DMS 273 (cell line): ENCODE data around the gene LGI2.
"Not testable (repeated sequence)": the region's sequence is repeated elsewhere in the genome, so short reads cannot be mapped to it uniquely, and the experiment has no call there.

Source experiments
- DNase-seq: peaks from one replicate; lab custom pipeline; 2025; ENCODE audit not compliant: unreplicated experiment; lab: John Stamatoyannopoulos, UW

The LGI2 gene

GRCh38 chr4:25030277-25031076 is at the start of gene LGI2:
Gene LGI2, minus strand, starts transcription at chr4:25030946. Its CDS starts 253 bp downstream, at chr4:25030693.
- peak; percentile 47 for DNase-seq

GRCh38 chr4:25078523-25078922 is 47.8 kb upstream of the LGI2 start:
- no peak for DNase-seq

GRCh38 chr4:25076625-25077398 is 46.1 kb upstream of the LGI2 start:
- DNase-seq = no peak

GRCh38 chr4:25075851-25076250 is 45.1 kb upstream of the LGI2 start:
- no peak for DNase-seq

- no peak for DNase-seq
Measured at GRCh38 chr4:25075129-25075528, 44.4 kb upstream of the LGI2 start.

GRCh38 chr4:25070545-25070944 is 39.8 kb upstream of the LGI2 start:
- no peak for DNase-seq

GRCh38 chr4:25069014-25069413 is 38.3 kb upstream of the LGI2 start:
- DNase-seq = no peak

GRCh38 chr4:25068386-25068785 is 37.6 kb upstream of the LGI2 start:
- DNase-seq = no peak

- DNase-seq = no peak
Measured at GRCh38 chr4:25065932-25066590, 35.3 kb upstream of the LGI2 start.

- DNase-seq = no peak
Measured at GRCh38 chr4:25065431-25065858, 34.7 kb upstream of the LGI2 start.

GRCh38 chr4:25064447-25064846 is 33.7 kb upstream of the LGI2 start:
- not testable (repeated sequence) for DNase-seq

GRCh38 chr4:25063116-25063515 is 32.4 kb upstream of the LGI2 start:
- no peak for DNase-seq

- DNase-seq = no peak
Measured at GRCh38 chr4:25062098-25062497, 31.4 kb upstream of the LGI2 start.

- no peak for DNase-seq
Measured at GRCh38 chr4:25061602-25062001, 30.9 kb upstream of the LGI2 start.

GRCh38 chr4:25060963-25061340 is 30.2 kb upstream of the LGI2 start:
- no peak for DNase-seq

GRCh38 chr4:25060241-25060962 is 29.7 kb upstream of the LGI2 start:
- DNase-seq = no peak

- DNase-seq = no peak
Measured at GRCh38 chr4:25059791-25060190, 29.0 kb upstream of the LGI2 start.

GRCh38 chr4:25058796-25059195 is 28.1 kb upstream of the LGI2 start:
- no peak for DNase-seq

- no peak for DNase-seq
Measured at GRCh38 chr4:25057299-25057698, 26.6 kb upstream of the LGI2 start.

GRCh38 chr4:25052037-25052436 is 21.3 kb upstream of the LGI2 start:
- DNase-seq = not testable (repeated sequence)

GRCh38 chr4:25051534-25051933 is 20.8 kb upstream of the LGI2 start:
- DNase-seq = no peak
